Spleen (tissue), 11 donors: Measurements from ENCODE around the gene MCTP1. TPM values are rescaled to one million over a fixed set of nuclear protein-coding genes. Genes with fewer than 3 reads are reported as not detected.

Experiments used
- DNase-seq: peaks from one replicate; pipeline ENCODE4 v3.0.0-alpha.2; 2020
- H3K27ac ChIP-seq, 8 donors: fragments of 200-600 bp; sonication (generic) in 7 of 8; 1 replicate in 4 of 8; 2 replicates in 4 of 8; pipeline versions ENCODE4 v1.5.0 to v1.8.0; 2016 to 2021; ENCODE audit warnings: inconsistent platforms in 4 of 8, mild to moderate bottlenecking in 4 of 8, moderate library complexity in 1 of 8
- H3K27me3 ChIP-seq, 7 donors: fragments of 200-600 bp; sonication (generic) in 6 of 7; replicated peaks in 1 of 7; 1 replicate in 4 of 7; 2 replicates in 3 of 7; pipeline versions ENCODE4 v1.5.0 to v1.8.0; 2016 to 2021; ENCODE audit warnings: inconsistent platforms in 3 of 7, mild to moderate bottlenecking in 1 of 7
- H3K36me3 ChIP-seq, 6 donors: fragments of 200-600 bp; sonication (generic) in 5 of 6; 1 replicate in 4 of 6; 2 replicates in 2 of 6; pipeline versions ENCODE4 v1.5.0 to v1.8.0; 2016 to 2021; ENCODE audit warnings: inconsistent platforms in 2 of 6
- H3K4me1 ChIP-seq, 6 donors: fragments of 200-600 bp; sonication (generic) in 5 of 6; 1 replicate in 3 of 6; 2 replicates in 3 of 6; pipeline versions ENCODE4 v1.5.0 to v1.8.0; 2016 to 2021; ENCODE audit warnings: inconsistent platforms in 3 of 6
- H3K4me3 ChIP-seq, 8 donors: fragments of 200-600 bp; sonication (generic) in 7 of 8; 1 replicate in 4 of 8; 2 replicates in 4 of 8; pipeline versions ENCODE4 v1.5.0 to v1.8.0; 2016 to 2021; ENCODE audit warnings: inconsistent platforms in 4 of 8, mild to moderate bottlenecking in 4 of 8, moderate library complexity in 2 of 8
- H3K9me3 ChIP-seq, 8 donors: fragments of 200-600 bp; sonication (generic) in 7 of 8; 1 replicate in 4 of 8; 2 replicates in 4 of 8; pipeline versions ENCODE4 v1.5.0 to v1.8.0; 2016 to 2021; ENCODE audit warnings: inconsistent platforms in 4 of 8
- POLR2A ChIP-seq, 3 donors: fragments of 450-650 bp; IDR thresholded peaks; one replicate each; pipeline ENCODE4 v1.5.1; 2017; ENCODE audit warnings: antibody characterized with exemption in 3 of 3, mild to moderate bottlenecking in 1 of 3
- POLR2AphosphoS5 ChIP-seq, 3 donors: sonication (generic); formaldehyde crosslinking; IDR thresholded peaks; one replicate each; pipeline ENCODE4 v1.5.1; 2017; ENCODE audit warnings: antibody characterized with exemption in 3 of 3
- WGBS, 5 donors: extraction: QIAGEN DNeasy Blood & Tissue Kit in 3 of 5; methylation state at CpG; one replicate each; pipeline versions ENCODE4 v1.1.5 to v1.1.7; 2013 to 2018; 5-methylcytosine and 5-hydroxymethylcytosine counted together
- intact Hi-C: fragments of 100-400 bp; cut with DNase I; formaldehyde crosslinking; loops from one replicate; pipeline ENCODE4 v1.15.0; 2023; ENCODE audit warnings: low total_unique reads
- polyA plus RNA-seq, 3 donors: library from polyadenylated mRNA; stranded (reverse); fragments of 200-250 nt; gene quantifications; one replicate each; pipeline ENCODE4 v1.2.1, GENCODE V29; 2013
- total RNA-seq, 7 donors: library from RNA; depleted of rRNA in 3 of 7; stranded (reverse); fragments of >200 nt in 3 of 7; fragmentation: NEBNext Ultra II Directional in 4 of 7; extraction: Animal tissue kit (Norgen Biotek cat#: 25700) in 4 of 7; gene quantifications; one replicate each; pipeline versions ENCODE4 v1.1.0 to v1.2.1, GENCODE V29; 2016 to 2021
- TF ChIP-seq, protein P1 (sequence below), 11 experiments: fragments of 200-600 bp in 7 of 11; fragments of 450-650 bp in 4 of 11; sonication (generic) in 4 of 11; IDR thresholded peaks in 8 of 11; conservative IDR thresholded peaks in 3 of 11; 1 replicate in 7 of 11; 2 replicates in 4 of 11; pipeline versions ENCODE4 v1.4.0 to v1.8.0; 2016 to 2021; ENCODE audit warnings: antibody characterized with exemption in 11 of 11, inconsistent platforms in 4 of 11, mild to moderate bottlenecking in 1 of 11
- donor health status: healthy with polysubstance abuse.
- donor health status: DM: no; HTN: no; CAD: no; lungs with moderate emphysema.
- donor health status: DM: no; HTN: no; CAD: no.
- donor health status: Bipolar disorder and iron deficiency.
- donor health status: healthy.
- donor health status: DM: no; HTN: no; CAD: no.
- donor health status: DM: yes; HTN: yes; CAD: no.

Gene MCTP1
- total and polyA plus RNA-seq, 10 donors = 1.2 to 57.2 (median 29.4) TPM

DNA sequence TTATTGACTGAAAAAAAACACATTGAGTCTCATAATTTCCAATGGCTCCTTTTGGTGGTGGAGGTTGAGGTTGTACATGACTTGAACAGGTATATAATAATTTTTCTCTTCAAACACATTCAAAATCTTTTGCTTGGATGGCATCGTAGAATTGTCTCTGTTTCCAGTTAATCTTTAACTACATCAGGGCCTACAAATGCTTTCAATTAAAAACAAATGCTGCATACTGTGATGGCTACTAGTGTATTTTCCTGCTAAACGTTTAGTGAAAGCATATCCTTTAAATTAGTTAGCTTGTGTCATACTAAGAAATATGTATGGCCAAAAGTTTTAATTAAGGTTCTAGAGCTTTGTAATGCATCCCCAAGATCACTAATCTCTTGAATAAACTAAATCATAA is 352.6 kb downstream of the MCTP1 start:
- WGBS, 5 donors = 77 to 91% (median 84%) methylated on average over 2 of the region's 2 CpGs
- Histone ChIP-seq H3K27ac (no peak overlapping the region), H3K4me1 (no peaks in the 10 kb centered on the region), H3K36me3 (no peaks in the 10 kb centered on the region), H3K27me3 (no peaks in the 10 kb centered on the region), H3K9me3 (no peaks in the 10 kb centered on the region), H3K4me3 (no peak overlapping the region)
- TF ChIP-seq, protein P1, sequence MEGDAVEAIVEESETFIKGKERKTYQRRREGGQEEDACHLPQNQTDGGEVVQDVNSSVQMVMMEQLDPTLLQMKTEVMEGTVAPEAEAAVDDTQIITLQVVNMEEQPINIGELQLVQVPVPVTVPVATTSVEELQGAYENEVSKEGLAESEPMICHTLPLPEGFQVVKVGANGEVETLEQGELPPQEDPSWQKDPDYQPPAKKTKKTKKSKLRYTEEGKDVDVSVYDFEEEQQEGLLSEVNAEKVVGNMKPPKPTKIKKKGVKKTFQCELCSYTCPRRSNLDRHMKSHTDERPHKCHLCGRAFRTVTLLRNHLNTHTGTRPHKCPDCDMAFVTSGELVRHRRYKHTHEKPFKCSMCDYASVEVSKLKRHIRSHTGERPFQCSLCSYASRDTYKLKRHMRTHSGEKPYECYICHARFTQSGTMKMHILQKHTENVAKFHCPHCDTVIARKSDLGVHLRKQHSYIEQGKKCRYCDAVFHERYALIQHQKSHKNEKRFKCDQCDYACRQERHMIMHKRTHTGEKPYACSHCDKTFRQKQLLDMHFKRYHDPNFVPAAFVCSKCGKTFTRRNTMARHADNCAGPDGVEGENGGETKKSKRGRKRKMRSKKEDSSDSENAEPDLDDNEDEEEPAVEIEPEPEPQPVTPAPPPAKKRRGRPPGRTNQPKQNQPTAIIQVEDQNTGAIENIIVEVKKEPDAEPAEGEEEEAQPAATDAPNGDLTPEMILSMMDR (IDR thresholded peaks at IDR 0.05 in 8 of 11, conservative IDR thresholded peaks at IDR 0.05 in 3 of 11) = no peak
- intact Hi-C loops = no loop called here
- DNase-seq = no peak

DNA sequence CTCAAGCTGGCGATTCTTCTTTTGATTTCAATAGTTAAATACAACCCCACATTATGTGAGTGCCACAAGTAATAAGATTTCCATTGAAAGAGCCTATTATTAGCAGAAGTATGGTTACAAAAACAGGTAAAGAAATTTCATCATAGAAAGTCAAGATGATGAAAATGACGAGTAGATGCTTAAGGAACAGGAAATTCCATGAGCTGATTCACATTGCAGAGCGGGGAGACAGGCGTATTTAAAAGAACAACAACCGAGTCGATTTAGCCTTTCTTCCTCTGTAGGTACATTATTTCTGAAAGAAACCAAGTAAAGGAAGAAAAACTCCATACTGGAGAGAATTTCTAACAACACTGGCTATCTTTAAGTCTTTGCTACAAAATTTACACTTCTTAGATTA is 356.0 kb downstream of the MCTP1 start:
- Histone ChIP-seq H3K27ac (no peak overlapping the region), H3K27me3 (no peaks in the 10 kb centered on the region), H3K4me3 (no peak overlapping the region), H3K4me1 (no peaks in the 10 kb centered on the region), H3K36me3 (no peaks in the 10 kb centered on the region), H3K9me3 (no peaks in the 10 kb centered on the region)
- intact Hi-C loops = no loop called here
- no peak for DNase-seq
- no peak for TF ChIP-seq POLR2A (IDR thresholded peaks at IDR 0.05)
- TF ChIP-seq POLR2AphosphoS5 (IDR thresholded peaks at IDR 0.05) = no peak
- TF ChIP-seq, protein P1 (IDR thresholded peaks at IDR 0.05 in 8 of 11, conservative IDR thresholded peaks at IDR 0.05 in 3 of 11) = no peak
- WGBS, 5 donors = 59 to 81% (median 66%) methylated on average over 6 of the region's 6 CpGs

DNA sequence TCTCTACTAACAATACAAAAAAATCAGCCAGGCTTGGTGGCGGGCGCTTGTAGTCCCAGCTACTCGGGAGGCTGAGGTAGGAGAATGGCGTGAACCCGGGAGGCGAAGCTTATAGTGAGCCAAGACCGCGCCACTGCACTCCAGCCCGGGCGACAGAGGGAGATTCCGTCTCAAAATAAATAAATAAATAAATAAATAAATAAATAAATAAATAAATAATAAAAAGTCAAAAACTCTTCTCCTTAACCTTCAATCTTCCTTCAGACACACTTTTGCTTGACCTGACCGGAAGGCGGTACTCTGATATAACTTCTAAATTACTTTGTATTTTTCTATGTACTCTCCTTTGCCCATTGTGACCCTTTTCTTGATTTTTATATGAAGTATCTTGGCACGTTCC is 364.3 kb downstream of the MCTP1 start:
- Histone ChIP-seq H3K9me3 (no peaks in the 10 kb centered on the region), H3K4me1 (no peaks in the 10 kb centered on the region), H3K4me3 (no peak overlapping the region), H3K27me3 (no peaks in the 10 kb centered on the region), H3K36me3 (no peaks in the 10 kb centered on the region), H3K27ac (no peak overlapping the region)
- 90 to 96% (median 94%) methylated on average over 14 of the region's 14 CpGs for WGBS, 5 donors
- TF ChIP-seq POLR2A (IDR thresholded peaks at IDR 0.05) (no peak), POLR2AphosphoS5 (IDR thresholded peaks at IDR 0.05) (no peak)
- TF ChIP-seq, protein P1 (IDR thresholded peaks at IDR 0.05 in 8 of 11, conservative IDR thresholded peaks at IDR 0.05 in 3 of 11) = no peak
- no peak for DNase-seq
- intact Hi-C loops = no loop called here

DNA sequence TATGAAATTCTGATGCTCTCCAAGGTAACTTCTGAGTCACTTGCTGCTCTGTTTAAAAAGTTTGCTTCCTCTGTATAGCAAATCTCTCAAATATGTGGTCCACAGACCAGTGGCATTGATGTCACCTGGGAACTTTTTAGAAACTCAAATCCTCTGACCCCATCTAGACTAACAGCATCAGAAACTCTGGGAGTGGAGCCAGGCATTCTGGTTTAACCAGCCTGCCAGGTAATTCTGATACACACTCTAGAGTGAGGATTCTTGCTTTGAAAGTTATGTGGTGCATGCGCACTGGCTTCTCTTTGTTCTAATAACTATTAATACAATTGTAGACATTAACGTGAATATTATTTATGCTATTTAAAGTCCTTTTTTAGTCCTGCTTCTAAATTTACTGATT is 368.3 kb downstream of the MCTP1 start:
- H3K9me3 ChIP-seq = no peaks in the 10 kb centered on the region
- H3K4me1 ChIP-seq = no peaks in the 10 kb centered on the region
- H3K4me3 ChIP-seq = no peak overlapping the region
- intact Hi-C loops = no loop called here
- no peak for DNase-seq
- H3K36me3 ChIP-seq = peaks cover 0 to 10% (median 0%) of the 10 kb centered on the region in 6 donors
- no peak for TF ChIP-seq POLR2AphosphoS5 (IDR thresholded peaks at IDR 0.05)
- TF ChIP-seq, protein P1 (IDR thresholded peaks at IDR 0.05 in 8 of 11, conservative IDR thresholded peaks at IDR 0.05 in 3 of 11) = no peak
- TF ChIP-seq POLR2A (IDR thresholded peaks at IDR 0.05) = no peak
- 90 to 97% (median 96%) methylated on average over 2 of the region's 2 CpGs for WGBS, 5 donors
- H3K27ac ChIP-seq = no peak overlapping the region
- H3K27me3 ChIP-seq = no peaks in the 10 kb centered on the region
